GM19238 (cell line): Measurements from ENCODE around the gene TRAPPC14.

Source experiments
- DNase-seq: peaks from one replicate; pipeline ENCODE4 v3.0.0; 2011; ENCODE audit warnings: low spot score; ENCODE audit not compliant: insufficient read length

TRAPPC14 gene

GRCh38 chr7:100126239-100126930 lies 32.1 kb downstream of the TRAPPC14 start:
- no peak for DNase-seq

GRCh38 chr7:100124301-100125230 lies 34.0 kb downstream of the TRAPPC14 start:
- no peak for DNase-seq

GRCh38 chr7:100122568-100122967 lies 36.0 kb downstream of the TRAPPC14 start:
- DNase-seq = no peak

GRCh38 chr7:100122067-100122466 lies 36.5 kb downstream of the TRAPPC14 start:
- DNase-seq = no peak

GRCh38 chr7:100120733-100121036 lies 37.8 kb downstream of the TRAPPC14 start:
- DNase-seq = no peak

- peak; percentile 62 for DNase-seq
These were observed 38.4 kb downstream of the TRAPPC14 start for GRCh38 chr7:100119970-100120732.

- peak; percentile 98 for DNase-seq
These were observed 39.2 kb downstream of the TRAPPC14 start, which contains the start of the genes CNPY4 and TAF6 for GRCh38 chr7:100119072-100119969. Gene CNPY4, plus strand, starts transcription at chr7:100119634. Its CDS starts 111 bp downstream, at chr7:100119745. Gene TAF6, minus strand, starts transcription at chr7:100119358. Its CDS starts 5,149 bp downstream, at chr7:100114209.

- no peak for DNase-seq
These were observed 40.0 kb downstream of the TRAPPC14 start for GRCh38 chr7:100118388-100119071.

- no peak for DNase-seq
These were observed 43.5 kb downstream of the TRAPPC14 start for GRCh38 chr7:100115026-100115425.

- DNase-seq = no peak
These were observed 46.6 kb downstream of the TRAPPC14 start for GRCh38 chr7:100111914-100112313.

GRCh38 chr7:100111156-100111555 lies 47.4 kb downstream of the TRAPPC14 start:
- no peak for DNase-seq

GRCh38 chr7:100109521-100110163 lies 48.9 kb downstream of the TRAPPC14 start:
- DNase-seq = no peak

GRCh38 chr7:100107890-100108289 lies 50.6 kb downstream of the TRAPPC14 start:
- DNase-seq = no peak

GRCh38 chr7:100107125-100107737 lies 51.3 kb downstream of the TRAPPC14 start:
- DNase-seq = no peak

GRCh38 chr7:100106633-100107032 lies 51.9 kb downstream of the TRAPPC14 start:
- DNase-seq = no peak

- DNase-seq = no peak
These were observed 53.0 kb downstream of the TRAPPC14 start for GRCh38 chr7:100105534-100105933.
